HG03060 (cell line): ENCODE data around the gene SPRED2.
A peak's percentile ranks its signal among the peaks of the same experiment; 100 is the strongest.

Source experiments
- ATAC-seq: cut with Tn5 transposase; IDR thresholded peaks from one replicate; pipeline ENCODE4 v1.9.1; 2021; ENCODE audit warnings: low read depth, moderate number of reproducible peaks; ENCODE audit not compliant: unreplicated experiment

Gene SPRED2

DNA sequence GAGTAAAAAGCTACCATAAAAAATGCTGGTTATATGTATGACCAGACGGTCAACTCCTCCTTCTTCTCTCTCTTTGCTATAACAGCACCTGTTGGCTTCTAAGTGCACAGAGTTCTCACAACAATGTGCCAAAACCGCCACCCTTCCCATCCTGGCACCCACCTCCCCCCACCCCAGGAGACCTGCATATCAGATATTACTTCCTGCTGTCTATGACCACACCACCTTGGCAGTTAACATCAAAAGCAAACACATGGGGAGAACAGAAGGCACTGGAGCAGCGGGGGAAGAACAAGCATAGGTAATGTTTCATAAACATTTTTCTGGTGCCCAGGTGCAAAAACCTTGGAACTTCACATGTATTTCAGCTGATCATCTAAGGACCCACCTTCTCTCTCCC, 15.5 kb downstream of the SPRED2 start:
- no peak for ATAC-seq

DNA sequence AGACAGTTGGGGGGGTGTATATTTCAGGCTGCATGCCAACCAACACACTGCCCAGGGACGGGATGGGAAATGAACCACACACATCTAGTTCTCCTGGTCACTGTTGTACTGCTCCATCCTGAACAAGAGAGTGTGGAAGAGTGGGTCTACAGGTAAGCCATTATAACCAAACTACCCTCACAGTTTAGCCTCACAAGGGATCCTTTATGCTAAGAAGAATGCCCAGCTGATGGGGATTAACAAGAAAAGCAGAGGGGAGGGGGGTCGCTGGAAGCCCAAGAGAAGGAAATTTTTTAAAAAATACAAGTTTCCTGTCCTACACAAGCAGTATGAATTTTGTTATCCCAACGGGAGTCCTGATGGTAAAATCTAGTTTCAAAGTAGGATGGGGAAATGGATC, 16.1 kb downstream of the SPRED2 start:
- ATAC-seq = no peak

DNA sequence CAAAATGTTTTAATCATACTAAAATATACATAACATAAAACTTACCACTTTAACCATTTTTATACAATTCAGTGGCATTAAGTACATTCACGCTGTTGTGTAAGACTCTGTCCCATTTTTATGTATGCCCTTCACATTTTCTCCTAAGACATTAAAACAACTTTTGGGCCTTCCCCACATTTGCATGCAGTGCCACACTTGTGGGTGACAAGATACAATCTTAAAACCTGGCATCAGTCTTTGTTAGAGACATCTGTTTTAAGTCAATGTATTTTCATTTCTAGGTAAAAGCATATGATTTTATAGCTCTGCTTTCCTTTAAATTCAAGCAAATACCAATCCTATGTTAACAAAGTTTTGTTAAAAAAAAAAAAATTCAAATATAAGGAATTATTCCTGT, 17.3 kb downstream of the SPRED2 start:
- ATAC-seq = no peak

DNA sequence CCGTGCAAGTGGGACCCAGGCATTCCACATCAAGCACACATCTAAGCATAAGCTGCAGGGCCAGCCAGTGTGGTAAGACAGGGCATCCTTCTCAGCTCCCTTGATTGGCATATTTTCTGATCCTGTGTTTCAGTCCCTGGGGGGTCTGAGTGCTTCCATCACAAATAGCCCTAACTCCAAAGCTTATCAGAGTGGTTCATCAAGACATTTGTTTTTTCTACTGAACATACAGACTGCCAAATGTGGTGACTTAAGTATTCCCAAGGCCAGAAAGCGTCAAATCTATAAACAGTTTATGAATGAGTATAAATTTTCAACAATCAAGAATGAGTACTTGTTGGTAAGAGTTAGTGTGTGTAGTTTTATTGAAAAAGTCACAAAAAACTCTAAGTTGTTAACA, 18.8 kb downstream of the SPRED2 start:
- no peak for ATAC-seq

DNA sequence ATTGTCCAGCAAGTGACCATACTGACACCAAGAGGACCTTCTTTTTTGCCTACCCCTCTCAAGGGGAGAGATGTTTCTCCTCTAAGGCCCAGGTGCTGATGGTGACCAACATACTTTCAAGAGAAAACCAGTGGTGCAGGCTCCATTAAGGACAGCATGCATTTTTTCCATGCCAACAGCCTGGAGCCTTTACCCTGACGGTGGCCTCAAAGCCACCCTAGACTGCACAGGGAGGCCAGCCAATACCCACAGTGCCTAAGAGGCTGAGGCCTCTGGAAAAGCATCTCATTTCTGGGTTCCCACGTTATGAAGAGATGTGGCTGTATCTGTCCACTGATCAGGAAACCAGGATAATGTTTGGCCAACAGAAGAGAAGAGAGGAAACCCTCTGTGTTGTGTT, 19.3 kb downstream of the SPRED2 start:
- no peak for ATAC-seq

DNA sequence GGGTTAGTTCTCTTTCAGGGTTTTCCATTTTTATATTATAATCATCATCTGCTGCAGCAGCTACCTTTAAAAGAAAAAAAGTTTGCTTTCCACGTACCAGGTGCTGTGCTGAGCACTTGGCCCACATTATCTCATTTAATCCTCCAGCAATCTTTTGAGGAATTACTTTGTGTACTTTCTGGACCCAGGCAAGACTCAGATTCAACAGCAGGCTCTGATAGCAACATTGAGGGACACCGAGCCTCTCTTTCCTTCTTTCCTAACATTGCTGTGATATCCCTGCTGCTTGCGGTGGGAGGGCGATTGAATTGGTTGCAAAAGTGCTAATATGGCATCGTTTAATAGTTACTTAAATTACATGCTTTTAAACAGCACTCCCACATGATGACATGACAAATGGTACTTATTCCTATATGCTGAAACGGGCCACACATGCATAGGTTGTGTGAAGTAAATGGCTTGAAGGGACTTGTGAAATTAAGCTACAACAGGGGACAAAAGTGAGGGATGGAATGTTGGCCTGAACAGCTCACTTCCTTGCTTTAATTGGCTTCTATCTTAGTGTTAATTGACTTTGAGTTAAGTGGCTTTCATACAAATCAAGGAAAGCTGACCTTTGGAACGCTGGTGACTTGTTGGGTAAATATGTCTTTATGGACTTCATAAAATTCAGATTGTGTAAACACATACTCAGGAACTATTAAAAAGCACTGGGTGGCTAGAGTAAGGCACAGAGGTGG, 21.2 kb downstream of the SPRED2 start:
- ATAC-seq = no peak

DNA sequence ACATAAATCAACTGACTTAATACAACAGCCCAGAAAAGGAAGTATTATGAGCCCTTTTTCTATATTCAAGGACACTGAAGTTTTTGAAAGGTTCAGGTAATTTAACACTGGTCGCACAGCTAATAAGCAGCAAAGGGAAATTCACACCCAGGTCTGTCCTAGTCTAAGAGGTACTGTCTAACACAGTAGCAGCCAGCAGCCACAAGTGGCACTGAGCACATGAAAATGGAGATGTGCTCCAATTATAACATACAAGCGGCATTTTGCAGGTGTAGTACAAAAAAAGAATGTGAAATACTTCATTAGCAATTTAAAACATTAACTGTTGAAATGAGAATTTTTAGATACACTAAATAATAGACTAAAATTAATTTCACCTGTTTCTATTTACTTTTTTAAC, 23.4 kb downstream of the SPRED2 start:
- no peak for ATAC-seq

DNA sequence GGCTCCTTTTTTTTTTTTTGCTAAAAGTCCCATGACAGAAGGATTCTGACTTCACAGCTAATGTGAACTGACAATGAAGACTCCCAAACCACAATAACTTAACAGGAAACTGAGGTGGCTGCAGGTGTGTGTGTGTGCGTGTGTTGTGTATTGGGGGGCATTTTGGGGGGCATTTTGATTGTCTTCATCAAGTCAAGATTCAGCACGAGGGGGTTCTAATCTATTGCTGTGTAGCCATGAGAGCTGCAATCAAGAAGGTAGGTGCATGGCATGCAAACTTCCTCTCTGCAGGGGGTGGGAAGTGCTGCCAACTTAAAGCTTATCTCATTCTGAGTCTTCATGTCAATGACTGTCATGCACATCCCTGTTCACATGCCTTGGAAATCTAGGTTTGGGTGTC, 25.2 kb downstream of the SPRED2 start:
- ATAC-seq = no peak

DNA sequence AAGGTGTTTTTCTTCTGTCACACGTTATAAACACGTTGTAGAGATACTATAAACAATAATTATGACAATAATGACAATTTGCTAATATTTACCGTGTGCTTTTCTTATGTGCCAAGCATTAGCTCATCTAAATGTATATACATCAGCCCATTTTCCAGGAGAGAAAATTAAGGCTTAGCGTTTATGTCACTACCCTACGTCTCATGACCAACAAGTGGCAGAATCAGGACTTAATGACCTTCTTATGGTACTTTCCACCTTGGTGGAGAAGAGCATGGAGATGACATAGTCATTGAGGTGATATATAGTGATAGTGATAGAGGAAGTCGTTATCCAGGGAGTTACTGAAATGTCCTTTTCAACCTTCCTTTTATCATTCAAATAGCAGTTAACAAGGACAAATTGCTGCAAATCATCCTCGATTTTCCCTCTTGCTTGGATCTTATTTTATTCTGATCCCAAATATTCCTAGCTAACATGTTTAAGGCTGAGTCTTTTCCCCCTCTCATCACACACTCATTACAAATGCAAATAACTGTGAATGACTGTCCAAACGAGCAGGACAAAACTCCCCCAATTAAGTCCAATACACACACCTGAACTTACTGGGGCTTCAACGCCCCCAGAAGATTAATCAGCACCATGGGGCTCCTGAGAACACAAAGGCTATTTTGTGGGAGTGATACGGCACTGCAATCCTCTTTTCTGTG, 27.3 kb downstream of the SPRED2 start:
- no peak for ATAC-seq

DNA sequence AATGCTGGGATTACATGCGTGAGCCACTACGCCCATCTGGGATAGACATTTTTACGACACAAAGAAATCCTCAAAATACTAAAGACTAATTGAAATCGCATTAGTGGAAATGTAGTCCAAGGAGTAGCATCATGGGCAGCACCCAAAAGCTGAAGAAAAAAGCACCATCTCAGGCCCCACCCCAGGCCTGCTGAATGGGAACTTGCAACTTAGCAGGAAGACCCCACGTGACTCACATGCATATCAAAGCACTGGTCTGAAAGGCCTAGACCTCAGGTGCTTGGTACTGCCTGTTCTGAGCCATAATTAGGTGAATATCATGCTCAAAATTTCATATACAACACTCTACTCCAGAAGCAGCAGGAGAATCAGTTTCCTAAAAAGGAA, 28.9 kb downstream of the SPRED2 start:
- no peak for ATAC-seq

DNA sequence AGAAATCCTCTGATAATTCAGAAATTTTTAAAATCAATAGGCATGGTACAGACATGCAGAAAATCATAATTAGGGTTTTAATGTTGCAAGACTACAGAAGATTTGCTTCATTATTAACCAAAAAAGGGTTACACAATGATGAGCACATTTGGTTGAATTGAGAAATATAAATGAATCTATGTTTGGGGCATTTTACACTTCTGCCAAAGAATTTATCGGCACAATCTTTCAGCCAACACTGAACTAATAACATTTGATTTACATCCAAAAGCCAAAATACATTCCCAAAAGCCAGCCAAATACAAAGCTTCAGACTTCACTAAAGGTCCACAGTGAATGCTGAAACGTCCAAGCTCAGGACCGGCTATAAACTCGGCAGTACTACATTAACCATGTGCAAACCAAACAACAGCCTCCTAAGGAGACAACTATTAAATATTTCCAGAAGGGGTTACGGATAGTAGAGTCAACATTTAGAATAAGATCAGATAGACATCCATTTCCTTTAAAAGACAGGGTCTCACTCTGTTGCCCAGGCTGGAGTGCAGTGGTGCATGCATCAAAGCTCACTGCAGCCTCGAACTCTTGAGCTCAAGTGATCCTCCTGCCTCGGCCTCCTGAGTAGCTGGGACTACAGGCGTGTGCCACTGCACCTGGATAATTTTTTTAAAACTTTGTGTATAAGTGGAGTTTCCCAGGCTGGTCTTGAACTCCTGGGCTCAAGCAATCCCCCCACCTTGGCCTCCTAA, 29.4 kb downstream of the SPRED2 start:
- no peak for ATAC-seq

DNA sequence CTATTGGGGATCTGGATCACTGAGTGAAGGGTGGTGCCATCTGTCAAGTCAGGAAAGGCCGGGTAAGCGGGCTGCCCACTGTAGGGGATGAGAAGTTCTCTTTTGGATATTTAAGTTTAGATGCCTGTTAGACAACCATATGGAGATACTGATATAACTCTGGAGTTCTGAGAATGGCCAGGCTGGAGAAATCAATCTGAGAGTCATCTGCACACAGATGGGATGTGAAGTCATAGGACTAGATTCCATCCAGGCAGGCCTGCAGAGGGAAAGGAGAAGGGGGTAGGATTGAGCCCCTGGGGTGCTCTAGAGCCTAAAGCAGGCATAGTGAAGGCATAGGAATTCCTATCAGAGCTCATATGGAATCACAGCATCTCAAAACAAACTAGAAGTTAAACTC, 30.1 kb downstream of the SPRED2 start:
- ATAC-seq = no peak

DNA sequence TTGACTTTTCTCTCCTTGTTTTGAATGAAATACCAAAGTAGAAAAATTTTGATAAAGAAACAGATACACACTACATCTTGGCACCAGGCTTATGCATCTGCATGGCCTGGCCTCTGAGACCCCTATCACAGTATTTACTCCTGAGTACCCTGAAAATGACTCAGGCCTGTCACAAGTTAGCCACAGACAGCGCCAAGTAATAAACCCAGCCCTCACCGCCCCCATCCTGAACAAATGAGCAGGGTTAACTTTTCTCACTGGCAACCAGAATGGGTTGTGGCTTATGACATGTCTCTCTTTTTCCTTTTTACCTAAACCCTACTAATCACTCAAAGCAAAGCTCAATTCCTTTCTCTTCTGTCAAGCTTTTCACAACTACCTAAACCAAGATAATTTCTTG, 35.3 kb downstream of the SPRED2 start:
- ATAC-seq = no peak

DNA sequence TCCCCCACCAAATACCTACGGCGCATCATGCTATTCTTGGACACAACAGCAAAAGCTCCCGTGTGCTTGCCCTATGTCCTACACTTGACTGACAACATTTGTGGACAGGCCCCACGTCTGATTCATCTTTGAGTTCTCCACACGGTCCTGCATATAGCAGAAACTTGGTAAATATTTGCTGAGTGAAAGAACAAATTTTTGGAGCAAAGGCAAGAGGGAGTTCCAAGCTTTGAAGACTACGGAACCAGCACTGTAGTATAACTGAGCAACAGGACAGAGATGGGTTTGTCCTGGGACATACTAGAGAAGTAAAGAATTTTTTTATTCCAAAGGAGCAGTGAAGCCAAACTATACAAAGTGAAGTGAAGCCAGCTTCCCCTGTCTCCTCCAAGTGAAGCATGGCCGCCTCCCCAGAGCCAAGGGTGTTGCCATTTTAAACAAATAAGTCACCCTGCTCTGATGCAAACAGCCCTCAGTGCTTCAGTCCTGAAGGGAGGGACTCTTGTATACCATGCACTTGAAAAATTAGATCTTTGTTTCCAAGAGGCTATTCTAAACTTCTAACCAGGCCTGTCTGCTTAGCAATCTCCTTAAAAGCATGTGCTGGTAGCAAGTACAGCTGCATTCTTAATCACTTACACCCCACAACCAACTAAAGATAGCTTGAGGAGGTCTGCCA, 35.9 kb downstream of the SPRED2 start:
- ATAC-seq = no peak

DNA sequence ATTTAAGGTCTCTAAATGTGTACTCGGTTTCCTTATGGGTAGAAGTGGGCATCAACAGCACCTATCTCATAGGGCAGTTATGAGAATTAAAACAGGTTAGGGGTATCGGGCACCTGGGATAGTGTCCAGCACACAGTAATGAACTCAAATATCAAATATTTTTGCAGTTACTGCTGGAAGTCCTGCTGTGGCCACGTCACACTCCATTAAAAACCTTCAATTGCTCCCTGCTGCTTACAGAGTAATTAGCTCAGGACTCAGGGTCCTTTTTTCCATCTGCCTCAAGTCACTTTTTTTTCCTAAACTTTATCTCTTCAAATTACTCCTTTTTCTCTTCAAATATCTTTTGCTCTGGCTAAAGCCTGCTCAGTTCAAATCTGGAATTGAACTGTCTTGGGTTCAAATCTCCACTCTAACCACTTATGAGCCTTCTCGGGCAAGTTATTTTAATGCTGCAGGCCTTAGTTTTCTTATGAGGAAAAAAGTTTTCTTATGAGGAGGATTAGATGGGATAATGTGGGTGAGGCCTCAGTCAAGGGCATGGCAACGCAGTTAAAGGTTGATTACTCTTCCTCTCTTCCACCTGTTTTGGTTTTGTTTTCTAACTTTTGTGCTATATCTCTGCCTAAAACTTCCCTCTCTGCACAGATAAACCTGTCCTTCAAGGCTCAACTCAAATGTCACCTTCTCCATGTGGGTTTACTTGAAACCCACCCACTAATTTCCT, 36.6 kb downstream of the SPRED2 start:
- ATAC-seq = no peak

DNA sequence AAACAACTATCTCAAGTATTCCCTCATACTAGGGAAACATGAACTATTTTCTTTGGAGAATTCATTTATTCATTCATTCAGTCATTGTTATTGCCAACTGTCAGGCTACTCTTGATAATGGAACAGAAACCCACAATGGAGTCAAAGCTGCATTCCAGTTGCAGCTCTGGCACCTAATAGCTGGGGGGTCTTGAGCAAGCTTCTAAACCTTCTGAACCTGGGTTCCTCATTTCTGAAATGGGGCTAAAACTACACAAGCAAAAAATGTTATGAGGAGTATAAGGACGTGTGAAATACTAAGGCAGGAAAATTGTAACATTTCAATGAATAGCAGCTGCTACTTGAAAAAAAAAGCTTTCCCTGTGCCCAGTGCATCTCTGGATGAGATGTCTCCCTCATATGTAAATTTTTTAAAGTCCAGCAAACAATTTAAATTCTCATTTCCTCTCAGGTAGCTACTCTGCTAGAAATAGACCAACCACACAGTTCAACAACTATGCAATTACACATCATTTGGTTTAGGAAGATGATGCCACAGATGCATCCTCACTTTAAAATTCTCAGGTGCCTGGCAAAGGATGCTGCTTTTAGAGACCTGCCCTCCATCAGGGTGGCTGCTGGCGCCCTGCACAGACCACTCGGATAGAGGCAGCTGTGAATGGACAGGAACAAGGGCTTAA, 38.5 kb downstream of the SPRED2 start:
- ATAC-seq = no peak

DNA sequence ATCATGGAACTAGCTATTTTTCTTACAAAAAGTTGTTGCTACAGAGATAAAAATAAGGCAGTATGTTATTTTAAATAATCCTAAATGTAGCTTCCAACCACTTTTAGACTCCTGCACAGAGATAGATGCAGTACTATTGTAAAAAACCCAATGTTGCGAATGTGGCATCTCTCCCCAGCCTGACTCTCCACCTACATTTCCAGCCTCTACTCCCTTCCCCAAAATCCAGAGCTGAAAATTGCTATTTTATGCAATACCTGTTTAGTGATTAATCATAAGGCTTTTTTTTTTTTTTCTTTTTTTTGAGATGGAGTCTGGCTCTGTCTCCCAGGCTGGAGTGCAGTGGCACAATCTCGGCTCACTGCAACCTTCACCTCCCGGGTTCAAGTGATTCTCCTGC, 39.4 kb downstream of the SPRED2 start:
- no peak for ATAC-seq

DNA sequence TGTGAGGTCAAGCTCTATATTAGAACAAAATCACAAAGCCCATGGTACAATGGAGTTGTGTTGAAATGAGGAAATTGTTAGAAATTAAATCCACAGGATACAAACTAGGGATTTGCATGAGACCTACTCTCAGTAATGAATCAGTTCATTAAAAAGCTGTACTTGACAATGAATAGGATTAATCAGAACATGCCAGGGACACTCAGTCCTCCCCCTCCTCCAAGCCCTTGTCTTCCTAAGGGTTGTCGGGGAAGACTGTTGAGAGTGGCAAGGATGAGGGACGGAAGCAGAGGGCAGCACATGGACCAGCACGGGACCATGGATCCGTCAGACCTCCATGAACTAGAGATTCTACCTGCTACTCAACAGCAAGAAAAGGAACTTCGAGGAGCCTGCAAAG, 39.8 kb downstream of the SPRED2 start:
- no peak for ATAC-seq

DNA sequence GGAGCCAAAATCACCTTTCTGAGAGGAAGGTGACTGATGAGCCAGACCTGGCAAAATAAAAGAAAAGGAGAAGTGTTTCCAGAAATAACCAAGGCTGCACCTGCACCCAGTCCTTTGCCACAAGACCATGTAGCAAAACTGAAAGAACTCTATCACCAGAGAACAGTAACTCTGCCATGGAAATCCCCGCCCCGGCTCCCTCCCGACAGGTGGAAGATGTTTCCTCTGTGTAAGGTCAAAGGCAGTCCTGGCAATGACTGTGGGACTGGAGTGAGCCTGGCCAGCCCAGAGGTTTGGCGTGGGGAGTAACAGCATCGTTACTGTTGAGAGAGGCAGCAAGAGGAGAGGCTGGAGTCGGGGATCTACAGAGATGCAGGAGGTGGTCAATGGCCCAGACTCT, 42.3 kb downstream of the SPRED2 start:
- peak; percentile 48 for ATAC-seq

DNA sequence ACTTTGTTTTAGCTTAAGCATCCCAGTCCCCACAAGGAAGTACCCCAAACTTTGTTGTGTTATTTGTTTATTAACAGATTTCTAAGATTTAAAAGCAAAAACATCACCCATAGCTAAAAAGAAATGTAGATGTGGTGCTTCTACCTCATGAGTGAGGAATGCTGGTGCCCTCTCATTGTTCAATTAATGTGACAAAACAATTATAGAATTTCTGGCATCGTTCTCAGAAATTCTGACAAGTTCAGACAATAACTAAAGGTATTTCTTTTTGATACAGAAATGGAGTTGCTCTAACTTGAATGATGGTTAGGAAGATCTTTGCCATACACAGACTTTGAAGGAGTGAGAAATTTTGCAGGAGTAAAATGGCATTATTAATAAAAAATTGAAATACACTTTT, 42.9 kb downstream of the SPRED2 start:
- ATAC-seq = no peak
